ENCODE data around the gene ATP5IF1. TPM values are rescaled to one million over a fixed set of nuclear protein-coding genes. Genes with fewer than 3 reads are reported as not detected.

Gene ATP5IF1
- polyA plus RNA-seq, 1 experiment: 168 TPM

GRCh38 chr1:28280501-28280900 is 44.6 kb downstream of the ATP5IF1 start:
- TF ChIP-seq, protein P1, sequence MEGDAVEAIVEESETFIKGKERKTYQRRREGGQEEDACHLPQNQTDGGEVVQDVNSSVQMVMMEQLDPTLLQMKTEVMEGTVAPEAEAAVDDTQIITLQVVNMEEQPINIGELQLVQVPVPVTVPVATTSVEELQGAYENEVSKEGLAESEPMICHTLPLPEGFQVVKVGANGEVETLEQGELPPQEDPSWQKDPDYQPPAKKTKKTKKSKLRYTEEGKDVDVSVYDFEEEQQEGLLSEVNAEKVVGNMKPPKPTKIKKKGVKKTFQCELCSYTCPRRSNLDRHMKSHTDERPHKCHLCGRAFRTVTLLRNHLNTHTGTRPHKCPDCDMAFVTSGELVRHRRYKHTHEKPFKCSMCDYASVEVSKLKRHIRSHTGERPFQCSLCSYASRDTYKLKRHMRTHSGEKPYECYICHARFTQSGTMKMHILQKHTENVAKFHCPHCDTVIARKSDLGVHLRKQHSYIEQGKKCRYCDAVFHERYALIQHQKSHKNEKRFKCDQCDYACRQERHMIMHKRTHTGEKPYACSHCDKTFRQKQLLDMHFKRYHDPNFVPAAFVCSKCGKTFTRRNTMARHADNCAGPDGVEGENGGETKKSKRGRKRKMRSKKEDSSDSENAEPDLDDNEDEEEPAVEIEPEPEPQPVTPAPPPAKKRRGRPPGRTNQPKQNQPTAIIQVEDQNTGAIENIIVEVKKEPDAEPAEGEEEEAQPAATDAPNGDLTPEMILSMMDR (IDR thresholded peaks at IDR 0.05; ENCODE audit: insufficient read depth, low read depth, low read length): no peak
- DNase-seq (ENCODE audit: low read depth): no peak
- ChIA-PET POLR2A (no interaction called here), CTCF (interaction anchor here (1.0 kb wide), 1 partner anchor 17 kb away, joined by 4 read pairs; no protein-coding TSS in a partner anchor)
- peaks cover 54% of the 10 kb centered on the region for H3K36me3 ChIP-seq (ENCODE audit: control insufficient read depth, insufficient read depth, low read length)
- H3K27me3 ChIP-seq (ENCODE audit: control insufficient read depth, insufficient read depth, low read length): no peaks in the 10 kb centered on the region
- no peak overlapping the region for H3K4me3 ChIP-seq (ENCODE audit: low read depth, low read length)

GRCh38 chr1:28280977-28281381 is 45.1 kb downstream of the ATP5IF1 start:
- Histone ChIP-seq H3K36me3 (ENCODE audit: control insufficient read depth, insufficient read depth, low read length) (peaks cover 50% of the 10 kb centered on the region), H3K27me3 (ENCODE audit: control insufficient read depth, insufficient read depth, low read length) (no peaks in the 10 kb centered on the region), H3K4me3 (ENCODE audit: low read depth, low read length) (no peak overlapping the region)
- TF ChIP-seq, protein P1 (IDR thresholded peaks at IDR 0.05; ENCODE audit: insufficient read depth, low read depth, low read length): no peak
- POLR2A ChIA-PET: no interaction called here
- no peak for DNase-seq (ENCODE audit: low read depth)
- CTCF ChIA-PET: no interaction called here

- DNase-seq (ENCODE audit: low read depth): no peak
- ChIA-PET POLR2A (no interaction called here), CTCF (no interaction called here)
- H3K27me3 ChIP-seq (ENCODE audit: control insufficient read depth, insufficient read depth, low read length): no peaks in the 10 kb centered on the region
- no peak overlapping the region for H3K4me3 ChIP-seq (ENCODE audit: low read depth, low read length)
- peaks cover 49% of the 10 kb centered on the region for H3K36me3 ChIP-seq (ENCODE audit: control insufficient read depth, insufficient read depth, low read length)
- TF ChIP-seq, protein P1 (IDR thresholded peaks at IDR 0.05; ENCODE audit: insufficient read depth, low read depth, low read length): no peak
These were observed 45.9 kb downstream of the ATP5IF1 start for GRCh38 chr1:28281608-28282425.

GRCh38 chr1:28282426-28283407 is 46.8 kb downstream of the ATP5IF1 start:
- TF ChIP-seq, protein P1 (IDR thresholded peaks at IDR 0.05; ENCODE audit: insufficient read depth, low read depth, low read length): no peak
- peaks cover 43% of the 10 kb centered on the region for H3K36me3 ChIP-seq (ENCODE audit: control insufficient read depth, insufficient read depth, low read length)
- POLR2A ChIA-PET: no interaction called here
- CTCF ChIA-PET: no interaction called here
- H3K4me3 ChIP-seq (ENCODE audit: low read depth, low read length): no peak overlapping the region
- DNase-seq (ENCODE audit: low read depth): no peak
- no peaks in the 10 kb centered on the region for H3K27me3 ChIP-seq (ENCODE audit: control insufficient read depth, insufficient read depth, low read length)

GRCh38 chr1:28286111-28286510 is 50.2 kb downstream of the ATP5IF1 start:
- Histone ChIP-seq H3K4me3 (ENCODE audit: low read depth, low read length) (no peak overlapping the region), H3K27me3 (ENCODE audit: control insufficient read depth, insufficient read depth, low read length) (no peaks in the 10 kb centered on the region), H3K36me3 (ENCODE audit: control insufficient read depth, insufficient read depth, low read length) (peaks cover 17% of the 10 kb centered on the region)
- no peak for DNase-seq (ENCODE audit: low read depth)
- ChIA-PET POLR2A (interaction anchor here (0.6 kb wide), 1 partner anchor 17 kb away, joined by 8 read pairs; no protein-coding TSS in a partner anchor), CTCF (interaction anchor here (1.1 to 1.5 kb wide), 2 partner anchors 21 to 74 kb away, joined by 3 read pairs; no protein-coding TSS in a partner anchor)
- TF ChIP-seq, protein P1 (IDR thresholded peaks at IDR 0.05; ENCODE audit: insufficient read depth, low read depth, low read length): no peak
